GM23338 (cell line): Measurements from ENCODE around the gene WBP2NL.

Experiments used
- CREB1 ChIP-seq: fragments of 250-450 bp; sonication (Bioruptor Pico); IDR thresholded peaks from 2 replicates; pipeline ENCODE4 v1.5.0; 2020; ENCODE audit warnings: low read depth, mild to moderate bottlenecking, moderate library complexity
- EZH2 ChIP-seq: fragments of 200-600 bp; sonication (generic); IDR thresholded peaks from one replicate; pipeline ENCODE4 v1.8.0; 2017; ENCODE audit warnings: antibody characterized with exemption, mild to moderate bottlenecking, low read depth; ENCODE audit not compliant: unreplicated experiment
- EZH2phosphoT487 ChIP-seq: fragments of 200-600 bp; sonication (generic); IDR thresholded peaks from one replicate; pipeline ENCODE4 v1.8.1; 2018; ENCODE audit warnings: antibody characterized with exemption; ENCODE audit not compliant: unreplicated experiment
- JUNB ChIP-seq: IDR thresholded peaks from one replicate; pipeline ENCODE4 v1.6.1; 2016; ENCODE audit warnings: antibody characterized with exemption; ENCODE audit not compliant: unreplicated experiment
- NANOG ChIP-seq: IDR thresholded peaks from 2 replicates; pipeline ENCODE4 v1.6.1; 2016; ENCODE audit warnings: antibody characterized with exemption, borderline replicate concordance
- POLR2AphosphoS5 ChIP-seq: IDR thresholded peaks from 2 replicates; pipeline ENCODE4 v1.6.1; 2016; ENCODE audit warnings: antibody characterized with exemption, low read depth
- ZNF331 ChIP-seq: fragments of 250-450 bp; sonication (Bioruptor Pico); IDR thresholded peaks from 2 replicates; pipeline ENCODE4 v1.5.0; 2020; ENCODE audit warnings: low read depth, mild to moderate bottlenecking, moderate library complexity
- TF ChIP-seq, protein P1 (sequence below), 2 experiments: fragments of 200-600 bp in 1 of 2; sonication (generic) in 1 of 2; conservative IDR thresholded peaks; 2 replicates each; pipeline versions ENCODE4 v1.5.1 to v1.6.1; 2016 to 2017; ENCODE audit warnings: antibody characterized with exemption in 2 of 2, low read depth in 2 of 2, mild to moderate bottlenecking in 2 of 2, moderate library complexity in 1 of 2
- TF ChIP-seq, protein P2 (sequence below): IDR thresholded peaks from one replicate; pipeline ENCODE4 v1.6.1; 2018; ENCODE audit warnings: antibody characterized with exemption; ENCODE audit not compliant: unreplicated experiment
- TF ChIP-seq, protein P3 (sequence below): IDR thresholded peaks from 2 replicates; pipeline ENCODE4 v1.6.1; 2016; ENCODE audit warnings: antibody characterized with exemption

DNA sequence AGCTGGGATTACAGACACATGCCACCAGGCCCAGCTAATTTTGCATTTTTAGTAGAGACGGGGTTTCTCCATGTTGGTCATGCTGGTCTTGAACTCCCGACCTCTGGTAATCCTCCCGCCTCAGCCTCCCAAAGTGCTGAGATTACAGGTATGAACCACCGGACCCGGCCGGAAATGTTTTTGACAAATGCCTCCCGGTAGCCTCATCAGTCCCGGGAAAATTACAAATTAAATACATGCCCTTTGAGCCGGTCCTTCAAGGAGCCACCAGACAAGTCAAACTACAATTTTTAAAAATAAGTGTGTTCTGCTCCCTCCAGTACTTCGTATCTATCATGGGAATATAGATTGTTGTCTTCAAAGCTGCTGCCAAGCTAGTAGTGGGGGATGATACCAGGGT is 17.5 kb downstream of the WBP2NL start:
- TF ChIP-seq, protein P1, sequence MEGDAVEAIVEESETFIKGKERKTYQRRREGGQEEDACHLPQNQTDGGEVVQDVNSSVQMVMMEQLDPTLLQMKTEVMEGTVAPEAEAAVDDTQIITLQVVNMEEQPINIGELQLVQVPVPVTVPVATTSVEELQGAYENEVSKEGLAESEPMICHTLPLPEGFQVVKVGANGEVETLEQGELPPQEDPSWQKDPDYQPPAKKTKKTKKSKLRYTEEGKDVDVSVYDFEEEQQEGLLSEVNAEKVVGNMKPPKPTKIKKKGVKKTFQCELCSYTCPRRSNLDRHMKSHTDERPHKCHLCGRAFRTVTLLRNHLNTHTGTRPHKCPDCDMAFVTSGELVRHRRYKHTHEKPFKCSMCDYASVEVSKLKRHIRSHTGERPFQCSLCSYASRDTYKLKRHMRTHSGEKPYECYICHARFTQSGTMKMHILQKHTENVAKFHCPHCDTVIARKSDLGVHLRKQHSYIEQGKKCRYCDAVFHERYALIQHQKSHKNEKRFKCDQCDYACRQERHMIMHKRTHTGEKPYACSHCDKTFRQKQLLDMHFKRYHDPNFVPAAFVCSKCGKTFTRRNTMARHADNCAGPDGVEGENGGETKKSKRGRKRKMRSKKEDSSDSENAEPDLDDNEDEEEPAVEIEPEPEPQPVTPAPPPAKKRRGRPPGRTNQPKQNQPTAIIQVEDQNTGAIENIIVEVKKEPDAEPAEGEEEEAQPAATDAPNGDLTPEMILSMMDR (conservative IDR thresholded peaks at IDR 0.05; ENCODE audit: low read depth in 2 of 2) = no peak
- TF ChIP-seq EZH2phosphoT487 (no peak), ZNF331 (CRISPR knock-in tag) (no peak), POLR2AphosphoS5 (no peak), EZH2 (no peak), JUNB (no peak), NANOG (no peak), CREB1 (CRISPR knock-in tag) (no peak)
- TF ChIP-seq, protein P2, sequence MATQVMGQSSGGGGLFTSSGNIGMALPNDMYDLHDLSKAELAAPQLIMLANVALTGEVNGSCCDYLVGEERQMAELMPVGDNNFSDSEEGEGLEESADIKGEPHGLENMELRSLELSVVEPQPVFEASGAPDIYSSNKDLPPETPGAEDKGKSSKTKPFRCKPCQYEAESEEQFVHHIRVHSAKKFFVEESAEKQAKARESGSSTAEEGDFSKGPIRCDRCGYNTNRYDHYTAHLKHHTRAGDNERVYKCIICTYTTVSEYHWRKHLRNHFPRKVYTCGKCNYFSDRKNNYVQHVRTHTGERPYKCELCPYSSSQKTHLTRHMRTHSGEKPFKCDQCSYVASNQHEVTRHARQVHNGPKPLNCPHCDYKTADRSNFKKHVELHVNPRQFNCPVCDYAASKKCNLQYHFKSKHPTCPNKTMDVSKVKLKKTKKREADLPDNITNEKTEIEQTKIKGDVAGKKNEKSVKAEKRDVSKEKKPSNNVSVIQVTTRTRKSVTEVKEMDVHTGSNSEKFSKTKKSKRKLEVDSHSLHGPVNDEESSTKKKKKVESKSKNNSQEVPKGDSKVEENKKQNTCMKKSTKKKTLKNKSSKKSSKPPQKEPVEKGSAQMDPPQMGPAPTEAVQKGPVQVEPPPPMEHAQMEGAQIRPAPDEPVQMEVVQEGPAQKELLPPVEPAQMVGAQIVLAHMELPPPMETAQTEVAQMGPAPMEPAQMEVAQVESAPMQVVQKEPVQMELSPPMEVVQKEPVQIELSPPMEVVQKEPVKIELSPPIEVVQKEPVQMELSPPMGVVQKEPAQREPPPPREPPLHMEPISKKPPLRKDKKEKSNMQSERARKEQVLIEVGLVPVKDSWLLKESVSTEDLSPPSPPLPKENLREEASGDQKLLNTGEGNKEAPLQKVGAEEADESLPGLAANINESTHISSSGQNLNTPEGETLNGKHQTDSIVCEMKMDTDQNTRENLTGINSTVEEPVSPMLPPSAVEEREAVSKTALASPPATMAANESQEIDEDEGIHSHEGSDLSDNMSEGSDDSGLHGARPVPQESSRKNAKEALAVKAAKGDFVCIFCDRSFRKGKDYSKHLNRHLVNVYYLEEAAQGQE = no peak
- TF ChIP-seq, protein P3, sequence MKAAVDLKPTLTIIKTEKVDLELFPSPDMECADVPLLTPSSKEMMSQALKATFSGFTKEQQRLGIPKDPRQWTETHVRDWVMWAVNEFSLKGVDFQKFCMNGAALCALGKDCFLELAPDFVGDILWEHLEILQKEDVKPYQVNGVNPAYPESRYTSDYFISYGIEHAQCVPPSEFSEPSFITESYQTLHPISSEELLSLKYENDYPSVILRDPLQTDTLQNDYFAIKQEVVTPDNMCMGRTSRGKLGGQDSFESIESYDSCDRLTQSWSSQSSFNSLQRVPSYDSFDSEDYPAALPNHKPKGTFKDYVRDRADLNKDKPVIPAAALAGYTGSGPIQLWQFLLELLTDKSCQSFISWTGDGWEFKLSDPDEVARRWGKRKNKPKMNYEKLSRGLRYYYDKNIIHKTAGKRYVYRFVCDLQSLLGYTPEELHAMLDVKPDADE = no peak
